HG03095 (cell line): ENCODE data around the gene NR1H4.
"Not testable (repeated sequence)": the region's sequence is repeated elsewhere in the genome, so short reads cannot be mapped to it uniquely, and the experiment has no call there.

Source experiments
- ATAC-seq: cut with Tn5 transposase; IDR thresholded peaks from one replicate; pipeline ENCODE4 v1.9.1; 2021; ENCODE audit warnings: moderate library complexity; ENCODE audit not compliant: unreplicated experiment

NR1H4 gene

DNA sequence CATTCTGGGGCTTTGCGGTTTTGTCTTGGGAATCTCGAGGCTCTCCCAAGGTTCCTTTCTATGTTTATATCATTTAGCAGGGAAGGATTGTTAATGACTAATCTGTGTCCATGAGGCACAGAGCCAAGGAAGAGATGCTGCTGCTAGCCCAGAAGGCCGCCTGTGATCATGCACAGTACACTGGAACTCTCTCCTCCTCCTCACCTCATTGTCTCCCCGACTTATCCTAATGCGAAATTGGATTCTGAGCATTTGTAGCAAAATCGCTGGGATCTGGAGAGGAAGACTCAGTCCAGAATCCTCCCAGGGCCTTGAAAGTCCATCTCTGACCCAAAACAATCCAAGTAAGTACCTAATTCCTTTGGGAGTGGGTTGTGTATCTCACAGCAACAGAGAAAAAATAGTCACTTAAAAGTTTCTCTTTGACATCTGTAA lies at the start of gene NR1H4:
Gene NR1H4 (plus strand): TSS at position 151 of the 435 bp plus-strand sequence. CDS start 19,458 bp downstream, outside the sequence.
- no peak for ATAC-seq

GRCh38 chr12:100426145-100426544 lies 47.5 kb upstream of the NR1H4 start:
- ATAC-seq, result no peak

DNA sequence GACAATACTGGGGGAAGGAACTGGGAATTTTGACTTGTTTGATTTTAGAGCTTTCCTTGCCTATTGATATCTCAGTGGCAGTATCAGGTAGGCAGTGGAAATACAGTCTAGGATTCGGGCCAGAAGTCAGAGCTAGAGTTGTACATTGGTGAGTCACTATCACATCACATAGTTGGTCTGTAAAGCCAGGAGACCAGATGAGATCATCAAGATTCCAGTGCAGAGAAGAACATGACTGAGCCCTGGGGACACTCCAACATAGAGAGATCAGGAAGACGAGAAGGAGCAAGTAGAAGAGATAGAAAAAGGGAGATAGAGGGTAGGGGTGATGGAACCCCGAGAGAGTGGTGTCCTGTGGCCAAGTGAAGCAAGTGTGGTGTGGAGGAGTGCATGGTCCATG lies 46.6 kb upstream of the NR1H4 start:
- no peak for ATAC-seq

GRCh38 chr12:100430251-100430650 lies 43.4 kb upstream of the NR1H4 start:
- not testable (repeated sequence) for ATAC-seq

DNA sequence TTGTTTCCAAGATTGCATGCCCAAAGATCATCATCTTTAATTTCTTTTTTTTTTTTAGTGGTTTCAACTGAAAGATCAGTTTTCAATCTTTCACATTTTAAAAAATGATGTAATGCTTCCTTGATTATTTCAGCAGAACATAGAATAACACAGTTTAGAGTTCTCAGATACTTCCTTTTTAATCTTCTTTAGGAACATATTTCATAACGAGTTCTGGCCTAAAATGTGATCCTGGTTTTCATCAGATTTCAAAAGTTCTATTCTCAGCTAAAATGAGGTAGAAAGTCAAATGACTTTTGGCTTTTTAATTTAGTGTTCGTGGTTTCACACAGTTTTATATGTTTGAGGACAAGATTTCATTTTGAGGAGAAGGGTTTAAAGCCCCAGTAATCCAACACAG lies 40.0 kb upstream of the NR1H4 start:
- ATAC-seq, result no peak

DNA sequence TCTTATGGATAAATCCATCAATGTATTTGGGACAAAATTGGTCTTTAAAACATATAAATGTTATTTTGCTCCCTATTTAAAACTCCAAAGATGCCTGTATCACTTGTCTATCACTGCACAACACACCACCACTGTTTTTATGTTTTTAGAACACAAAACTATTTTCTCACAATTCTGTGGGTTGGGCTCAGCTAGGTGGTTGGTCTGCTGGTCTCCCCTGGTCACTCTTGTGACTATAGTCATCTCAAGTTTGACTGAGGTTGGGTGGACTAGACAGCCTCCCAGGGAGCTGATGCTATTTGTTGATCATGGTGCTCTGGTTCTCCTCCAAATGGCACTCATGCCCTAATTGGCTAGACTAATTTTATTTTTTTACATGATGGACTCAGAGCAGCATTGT lies 39.5 kb upstream of the NR1H4 start:
- no peak for ATAC-seq

DNA sequence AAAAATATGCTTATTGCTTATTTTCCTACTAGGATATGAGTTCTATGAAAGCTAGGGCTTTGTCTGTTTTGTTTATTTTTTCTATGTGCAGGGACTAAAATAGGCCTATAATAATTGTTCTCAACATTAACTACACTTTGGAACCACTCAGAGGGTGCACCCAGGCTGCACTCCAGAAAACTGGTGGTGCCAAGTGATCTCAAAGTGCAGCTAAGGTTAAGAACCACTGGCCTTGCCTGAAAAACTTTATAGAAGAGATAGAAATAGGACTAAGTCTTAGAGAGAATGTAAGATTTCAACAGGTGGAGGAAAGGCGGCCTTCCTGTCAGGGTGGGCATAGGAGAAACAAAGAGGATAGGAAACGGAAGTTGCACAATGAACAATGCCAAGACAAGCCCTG lies 37.7 kb upstream of the NR1H4 start:
- ATAC-seq, result no peak

- no peak for ATAC-seq
Observed at GRCh38 chr12:100437038-100437841, 36.4 kb upstream of the NR1H4 start.

- ATAC-seq, result no peak
Observed at GRCh38 chr12:100439797-100440196, 33.9 kb upstream of the NR1H4 start.

GRCh38 chr12:100442403-100442802 lies 31.3 kb upstream of the NR1H4 start:
- no peak for ATAC-seq

GRCh38 chr12:100443434-100443833 lies 30.2 kb upstream of the NR1H4 start:
- no peak for ATAC-seq

DNA sequence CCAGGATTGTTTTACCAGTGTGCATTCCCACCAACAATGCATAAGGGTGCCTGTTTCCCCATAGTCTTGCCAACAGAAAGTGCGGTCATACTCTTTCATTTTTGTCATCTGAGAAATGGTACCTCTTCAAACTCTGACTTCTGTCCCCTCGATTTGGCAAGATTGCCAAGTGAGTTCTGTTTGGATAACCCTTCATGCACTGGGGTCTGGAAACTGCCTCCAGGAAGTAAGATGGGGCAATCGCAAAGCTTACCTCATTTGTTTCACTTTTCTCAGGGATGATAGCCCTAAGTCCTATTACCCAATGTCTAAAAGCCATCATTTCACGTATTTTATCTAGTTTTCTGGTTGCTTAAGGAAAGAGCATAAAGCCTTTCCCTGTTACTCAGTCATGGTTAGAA lies 28.6 kb upstream of the NR1H4 start:
- ATAC-seq, result no peak

- no peak for ATAC-seq
Observed at GRCh38 chr12:100447381-100447780, 26.3 kb upstream of the NR1H4 start.

DNA sequence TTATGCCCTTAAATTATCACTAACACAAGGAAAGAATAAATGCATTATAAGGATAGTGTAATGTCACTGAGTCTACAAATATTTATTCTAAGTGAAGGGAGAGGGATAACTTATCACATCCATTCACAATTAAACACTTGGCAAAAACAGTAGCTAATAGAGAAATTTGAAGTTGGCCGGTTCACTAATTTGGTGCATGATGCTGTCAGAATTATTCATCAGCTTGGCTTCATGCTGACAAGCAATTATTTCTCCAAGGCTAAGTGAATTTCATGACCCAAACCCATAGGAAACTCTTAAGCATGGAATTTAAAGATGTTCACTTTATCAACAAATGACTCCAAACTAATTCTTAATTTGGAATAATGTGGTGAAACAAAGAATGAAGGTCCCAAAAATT lies 25.0 kb upstream of the NR1H4 start:
- no peak for ATAC-seq

DNA sequence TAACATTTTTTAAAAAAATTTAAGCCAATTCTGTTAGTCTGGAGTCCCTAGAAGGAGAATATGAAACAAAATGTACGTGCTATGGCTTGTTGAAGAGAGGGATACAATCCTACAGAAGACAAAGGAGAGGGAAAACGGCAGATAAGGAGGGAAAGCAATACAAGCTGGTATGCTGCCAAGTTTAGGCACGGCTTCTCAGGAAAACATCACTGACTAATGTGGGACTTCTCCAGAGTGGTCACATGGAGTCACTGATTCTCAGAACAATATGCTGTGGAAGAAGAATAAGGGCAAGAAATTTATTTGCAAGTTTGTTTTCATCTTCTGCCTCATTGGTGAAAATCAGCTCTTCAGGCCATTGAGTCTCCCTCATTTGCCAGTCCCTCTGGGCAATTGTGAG lies 22.9 kb upstream of the NR1H4 start:
- ATAC-seq, result no peak

DNA sequence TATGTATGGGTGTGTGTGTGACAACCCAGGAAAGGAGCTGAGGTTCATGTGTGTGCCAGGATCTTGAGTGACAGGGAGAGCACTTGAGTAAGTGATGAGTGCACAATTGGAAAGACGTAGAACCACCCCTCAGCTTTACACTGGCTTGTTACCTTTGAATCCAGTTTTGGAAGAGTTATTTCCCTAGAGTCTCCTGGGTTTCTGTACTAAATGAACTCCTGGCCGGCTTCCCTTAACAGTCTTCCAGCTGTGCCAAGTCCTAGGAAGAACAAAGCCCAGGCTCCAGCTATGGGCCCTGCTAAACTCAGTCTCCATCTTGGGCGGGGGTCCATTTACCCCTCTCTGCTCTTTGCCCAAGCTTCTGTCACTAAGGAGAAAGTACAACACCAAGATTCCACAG lies 19.7 kb upstream of the NR1H4 start:
- ATAC-seq, result no peak

DNA sequence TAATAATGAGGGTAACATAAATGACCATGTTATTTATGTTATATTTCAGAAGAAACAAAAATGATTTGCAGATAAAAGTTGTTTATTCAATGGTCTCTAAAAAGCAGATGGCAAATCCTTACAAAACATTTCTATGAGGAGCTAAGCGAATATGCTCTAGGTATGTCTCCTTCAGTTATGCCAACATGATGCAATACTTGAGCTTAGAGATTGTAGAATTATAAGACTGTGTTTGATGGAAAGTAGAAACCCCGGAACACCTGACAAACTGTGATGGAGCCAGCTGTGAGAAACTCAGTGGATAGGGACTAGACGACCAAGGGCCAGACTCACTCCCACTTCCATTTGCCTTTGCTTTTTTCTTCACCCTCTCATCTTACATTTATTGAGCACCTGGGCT lies 17.8 kb upstream of the NR1H4 start:
- no peak for ATAC-seq

DNA sequence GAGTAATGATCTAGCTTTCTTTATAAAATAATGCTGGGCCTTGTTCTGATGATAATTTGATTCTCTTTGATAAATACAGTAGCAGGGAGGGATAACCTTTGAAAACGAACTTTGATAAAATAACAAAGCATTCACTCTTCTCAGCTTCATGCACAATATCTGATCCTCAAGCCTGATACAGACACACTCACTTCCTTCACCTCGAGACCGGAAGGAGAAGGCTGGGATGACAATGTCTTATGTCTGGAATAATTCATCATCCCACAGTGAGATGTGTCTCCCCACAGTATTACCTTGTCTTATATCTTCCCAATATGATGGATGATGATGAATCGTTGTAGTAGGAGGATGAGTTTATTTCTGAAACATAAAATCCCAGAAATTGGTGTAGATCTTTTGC lies 15.5 kb upstream of the NR1H4 start:
- ATAC-seq, result no peak

GRCh38 chr12:100460702-100461101 lies 13.0 kb upstream of the NR1H4 start:
- ATAC-seq, result no peak

- ATAC-seq, result no peak
Observed at GRCh38 chr12:100461330-100461973, 12.2 kb upstream of the NR1H4 start.

DNA sequence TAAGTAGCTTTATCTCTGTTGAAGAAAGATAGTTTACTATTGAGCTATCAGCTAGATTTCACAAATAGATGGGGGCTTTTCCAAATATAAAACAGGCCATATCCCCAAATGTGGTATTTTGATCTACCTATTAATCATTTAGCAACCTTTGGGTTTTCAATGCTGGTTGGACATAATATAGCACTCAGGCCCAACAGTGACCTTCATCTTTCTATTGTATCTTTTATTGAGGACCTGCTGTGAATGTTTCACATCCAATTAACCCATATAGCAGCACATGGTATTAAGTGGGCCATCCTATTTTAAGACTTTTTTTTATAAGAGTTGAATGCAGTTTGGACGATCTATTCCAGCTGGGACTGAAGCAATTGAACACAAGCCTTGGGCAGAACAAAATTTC lies 10.0 kb upstream of the NR1H4 start:
- no peak for ATAC-seq

DNA sequence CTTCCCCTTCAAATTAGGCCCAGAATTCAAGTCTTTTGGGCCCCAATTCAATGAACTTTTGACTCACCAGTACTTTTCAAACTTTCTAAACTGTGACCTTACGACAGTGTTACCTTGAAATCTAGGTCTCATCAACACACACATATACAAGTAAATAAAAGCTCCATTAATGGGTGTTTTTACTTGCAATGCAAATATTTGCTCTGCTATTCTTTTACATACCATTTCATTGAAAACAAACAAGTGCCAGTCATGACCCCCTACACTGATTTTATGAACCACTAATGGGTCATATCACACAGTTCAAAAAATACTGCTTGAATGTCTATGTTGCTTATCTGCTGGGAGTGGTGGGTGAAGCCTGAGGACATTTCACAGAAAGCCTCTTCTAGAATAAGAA lies 9.1 kb upstream of the NR1H4 start:
- ATAC-seq, result no peak

GRCh38 chr12:100468126-100468525 lies 5.5 kb upstream of the NR1H4 start:
- no peak for ATAC-seq
